GM18951 (cell line): Measurements from ENCODE around the gene BPI.

ENCODE experiments used
- POLR2A ChIP-seq: IDR thresholded peaks from 4 replicates; pipeline ENCODE4 v1.6.1; 2011; ENCODE audit warnings: mild to moderate bottlenecking; ENCODE audit not compliant: insufficient read length, insufficient read depth; ENCODE audit errors: extremely low read depth
- in situ Hi-C: fragments of 300-500 bp; cut with MboI; formaldehyde crosslinking; loops from one replicate; pipeline ENCODE4 v1.12.0; 2022; ENCODE audit warnings: low sequenced_read_pairs, mixed read lengths, inconsistent platforms; ENCODE audit not compliant: unreplicated experiment

Gene BPI

GRCh38 chr20:38339997-38340396 is 36.0 kb downstream of the BPI start:
- in situ Hi-C loops = no loop called here
- TF ChIP-seq POLR2A = no peak

- in situ Hi-C loops = no loop called here
- no peak for TF ChIP-seq POLR2A
These were observed 36.7 kb downstream of the BPI start for GRCh38 chr20:38340693-38341092.

DNA sequence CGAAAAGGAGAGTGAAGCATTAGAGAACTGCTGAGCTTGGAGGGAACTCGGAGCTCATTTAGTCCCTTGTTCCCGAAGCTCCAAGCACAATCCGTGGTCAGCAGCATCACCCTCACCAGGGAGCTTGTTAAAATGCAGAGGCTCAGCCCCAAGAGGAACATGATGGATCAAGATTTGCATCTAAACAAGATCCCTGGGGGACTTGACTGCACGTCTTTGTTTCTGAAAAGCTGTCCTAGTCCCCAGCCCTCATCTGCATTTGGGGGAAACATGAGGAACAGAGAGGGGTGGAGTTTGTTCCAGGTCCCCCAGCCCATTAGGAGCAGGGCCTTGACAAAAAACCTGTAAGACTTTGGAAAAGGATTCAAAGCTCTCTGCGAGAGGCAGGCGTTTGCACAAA is 38.3 kb downstream of the BPI start:
- no peak for TF ChIP-seq POLR2A
- in situ Hi-C loops = no loop called here

DNA sequence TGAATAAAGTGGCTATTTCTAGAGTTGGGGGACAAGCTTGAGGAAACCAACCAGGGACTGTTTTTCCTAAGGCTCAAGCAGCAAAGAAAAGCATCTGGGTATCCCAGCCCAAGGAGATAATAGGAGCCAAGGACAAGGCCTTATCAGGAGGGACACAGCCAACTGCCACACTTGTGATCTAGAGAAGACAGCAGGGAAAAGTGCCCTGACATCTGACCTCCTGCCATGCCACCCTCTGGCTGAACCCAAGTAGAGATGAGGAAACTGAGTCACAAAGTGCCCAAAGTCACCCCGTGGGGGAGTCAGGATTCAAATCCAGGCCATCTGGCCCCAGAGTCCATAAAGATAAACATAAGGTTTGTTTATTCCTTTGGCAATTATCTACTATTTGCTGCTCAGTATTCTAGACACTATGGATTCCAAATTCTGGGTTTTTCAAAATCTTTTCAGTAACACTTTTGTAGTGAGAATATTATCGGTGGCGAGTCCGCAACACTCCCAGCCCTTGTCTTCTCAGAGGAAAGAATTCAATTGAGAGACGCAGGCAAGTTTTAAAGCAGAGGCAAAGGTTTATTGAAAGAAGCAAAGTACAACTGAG is 38.9 kb downstream of the BPI start:
- in situ Hi-C loops = no loop called here
- no peak for TF ChIP-seq POLR2A

- in situ Hi-C loops = no loop called here
- no peak for TF ChIP-seq POLR2A
These were observed 39.6 kb downstream of the BPI start for GRCh38 chr20:38343311-38344106.

DNA sequence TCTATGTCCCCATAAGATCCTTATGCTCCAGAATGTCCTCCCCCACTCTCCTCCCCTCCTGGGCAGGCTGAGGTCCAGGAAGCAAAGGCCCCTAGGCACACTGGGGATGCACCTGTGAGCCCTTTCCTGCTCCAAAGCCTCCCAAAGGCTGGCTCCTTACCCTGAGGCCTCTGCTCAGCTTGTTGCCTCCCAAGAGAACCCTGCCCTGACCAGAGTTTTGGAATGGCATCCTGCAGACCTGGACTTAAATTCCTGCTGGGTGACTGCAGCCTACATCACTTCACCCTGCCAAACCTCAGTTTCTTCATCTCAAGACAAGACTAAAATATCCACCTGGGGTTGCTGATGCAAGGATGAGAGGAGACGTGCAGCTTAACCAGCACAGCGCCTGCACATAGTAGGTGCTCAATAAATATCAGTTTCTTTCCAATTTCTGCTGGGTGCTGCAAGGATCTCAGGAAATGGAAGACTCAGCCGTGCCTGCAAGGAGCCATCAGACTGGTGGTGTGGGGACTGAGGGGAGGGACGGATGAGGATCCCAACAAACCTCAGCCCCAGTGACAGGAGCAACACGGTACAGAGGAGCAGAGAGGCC is 40.2 kb downstream of the BPI start:
- in situ Hi-C loops = no loop called here
- no peak for TF ChIP-seq POLR2A

GRCh38 chr20:38345643-38346042 is 41.7 kb downstream of the BPI start:
- in situ Hi-C loops = no loop called here
- TF ChIP-seq POLR2A = no peak

- in situ Hi-C loops = no loop called here
- TF ChIP-seq POLR2A = no peak
These were observed 42.3 kb downstream of the BPI start, which contains the start of gene LBP for GRCh38 chr20:38346247-38346651. LBP (plus strand) TSS chr20:38346482; CDS start chr20:38346517, 35 bp downstream.

- TF ChIP-seq POLR2A = no peak
- in situ Hi-C loops = no loop called here
These were observed 42.8 kb downstream of the BPI start for GRCh38 chr20:38346741-38347140.

GRCh38 chr20:38349856-38350255 is 45.9 kb downstream of the BPI start:
- in situ Hi-C loops = no loop called here
- TF ChIP-seq POLR2A = no peak

DNA sequence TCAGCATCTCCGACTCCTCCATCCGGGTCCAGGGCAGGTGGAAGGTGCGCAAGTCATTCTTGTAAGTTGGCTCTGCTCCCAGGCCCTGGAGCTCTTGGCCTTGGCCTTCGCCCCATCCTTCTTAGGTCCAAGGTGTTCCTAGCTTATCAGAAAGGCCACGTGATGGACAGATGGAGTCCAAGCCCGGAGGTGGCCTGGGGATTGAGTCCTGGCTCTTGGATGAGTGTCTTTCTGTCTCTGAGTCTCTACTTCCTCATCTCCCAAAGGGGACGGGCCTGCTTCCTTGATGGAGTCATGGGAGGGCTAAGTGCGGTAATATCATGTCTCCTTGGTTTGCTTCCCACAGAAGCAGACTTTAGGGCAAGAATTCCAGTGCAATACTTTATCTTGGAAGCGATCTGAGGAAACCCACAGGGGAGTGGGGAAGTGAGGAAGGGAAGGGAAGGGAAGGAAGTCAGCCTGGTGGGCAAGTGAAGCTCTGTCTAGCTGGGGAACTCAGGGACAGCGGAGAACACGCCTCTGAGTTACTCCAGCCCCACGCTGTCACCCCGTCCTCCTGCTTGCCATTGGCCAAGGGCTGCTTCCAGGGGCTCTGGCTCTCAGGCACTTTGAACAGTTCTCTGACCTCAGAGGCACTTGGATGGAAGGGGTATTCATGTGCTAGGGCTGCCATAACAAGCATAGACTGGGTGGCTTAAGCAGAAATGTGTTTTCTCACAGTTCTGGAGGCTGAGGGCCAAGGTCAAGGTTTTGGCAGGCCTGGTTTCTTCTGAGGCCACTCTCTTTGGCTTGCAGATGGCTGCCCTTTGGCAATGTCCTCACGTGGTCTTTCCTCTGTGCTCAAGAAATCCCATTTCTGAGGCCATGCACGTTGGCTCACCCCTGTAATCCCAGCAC is 47.2 kb downstream of the BPI start:
- TF ChIP-seq POLR2A = no peak
- in situ Hi-C loops = no loop called here

- no peak for TF ChIP-seq POLR2A
- in situ Hi-C loops = no loop called here
These were observed 49.4 kb downstream of the BPI start for GRCh38 chr20:38353316-38353715.

DNA sequence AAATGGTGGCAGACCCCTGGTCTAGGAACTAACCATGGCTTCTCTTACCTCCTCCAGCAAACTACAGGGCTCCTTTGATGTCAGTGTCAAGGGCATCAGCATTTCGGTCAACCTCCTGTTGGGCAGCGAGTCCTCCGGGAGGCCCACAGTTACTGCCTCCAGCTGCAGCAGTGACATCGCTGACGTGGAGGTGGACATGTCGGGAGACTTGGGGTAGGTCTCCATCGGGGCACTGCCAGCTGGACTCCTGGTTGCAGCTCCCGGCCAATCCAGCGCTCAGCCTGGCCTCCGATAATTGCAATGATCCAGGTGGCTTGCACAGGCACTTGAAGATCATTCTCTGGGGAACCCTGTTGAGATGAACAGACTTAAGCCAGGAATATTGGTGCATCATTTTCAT is 50.3 kb downstream of the BPI start:
- in situ Hi-C loops = no loop called here
- TF ChIP-seq POLR2A = no peak
